Neural cell (in vitro differentiated cells): Measurements from ENCODE around the gene IWS1. TPM values are rescaled to one million over a fixed set of nuclear protein-coding genes. Genes with fewer than 3 reads are reported as not detected.

Source experiments
- H2AFZ ChIP-seq: fragments of 200-600, 300-800 bp; sonication (generic), shearing (Covaris generic); 2 replicates; pipeline ENCODE4 v1.6.0; 2014; ENCODE audit warnings: low read depth, mild to moderate bottlenecking, antibody characterized with exemption, low read length, moderate library complexity
- H3F3A ChIP-seq: fragments of 200-600 bp; shearing (Covaris generic); 2 replicates; pipeline ENCODE4 v1.6.1; 2016; ENCODE audit warnings: mild to moderate bottlenecking, moderate library complexity, mixed read lengths, antibody characterized with exemption, low read length; ENCODE audit not compliant: insufficient read depth, poor library complexity, severe bottlenecking
- H3K27ac ChIP-seq: fragments of 200-600, 300-800 bp; sonication (generic), shearing (Covaris generic); 2 replicates; pipeline ENCODE4 v1.5.1; 2014; ENCODE audit warnings: mild to moderate bottlenecking, low read length, moderate library complexity
- H3K27me3 ChIP-seq: fragments of 300-800, 200-600 bp; sonication (generic), shearing (Covaris generic); 2 replicates; pipeline ENCODE4 v1.6.0; 2014; ENCODE audit warnings: mild to moderate bottlenecking, low read depth, low read length, moderate library complexity; ENCODE audit not compliant: insufficient read depth
- H3K36me3 ChIP-seq: fragments of 300-800, 200-600 bp; sonication (generic), shearing (Covaris generic); 2 replicates; pipeline ENCODE4 v1.5.1; 2014; ENCODE audit warnings: mild to moderate bottlenecking, antibody characterized with exemption, low read length, moderate library complexity; ENCODE audit not compliant: insufficient read depth
- H3K4me2 ChIP-seq: fragments of 300-800, 200-600 bp; sonication (generic), shearing (Covaris generic); 2 replicates; pipeline ENCODE4 v1.6.0; 2014; ENCODE audit warnings: mild to moderate bottlenecking, low read length
- H3K4me3 ChIP-seq: fragments of 300-800, 200-600 bp; sonication (generic), shearing (Covaris generic); 2 replicates; pipeline ENCODE4 v1.5.1; 2014; ENCODE audit warnings: mild to moderate bottlenecking, low read length, moderate library complexity
- H3K79me2 ChIP-seq: fragments of 200-600 bp; shearing (Covaris generic); replicated peaks from 2 replicates; pipeline ENCODE4 v1.6.0; 2014; ENCODE audit warnings: mild to moderate bottlenecking, low read length, moderate library complexity; ENCODE audit not compliant: insufficient read depth
- H3K9ac ChIP-seq: fragments of 300-800, 200-600 bp; sonication (generic), shearing (Covaris generic); 2 replicates; pipeline ENCODE4 v1.6.1; 2016; ENCODE audit warnings: mild to moderate bottlenecking, low read length, mixed read lengths
- H3K9me2 ChIP-seq: fragments of 200-600 bp; shearing (Covaris generic); 2 replicates; pipeline ENCODE4 v1.6.1; 2016; ENCODE audit warnings: mild to moderate bottlenecking, low read length, mixed read lengths; ENCODE audit not compliant: insufficient read depth
- H3K9me3 ChIP-seq: fragments of 200-600, 300-800 bp; sonication (generic), shearing (Covaris generic); 2 replicates; pipeline ENCODE4 v1.6.1; 2016; ENCODE audit warnings: mild to moderate bottlenecking, mixed run types, low read length, moderate library complexity, mixed read lengths
- H4K20me1 ChIP-seq: fragments of 200-600 bp; shearing (Covaris generic); 2 replicates; pipeline ENCODE4 v1.6.1; 2016; ENCODE audit warnings: mild to moderate bottlenecking, mixed run types; ENCODE audit not compliant: insufficient read depth
- CTCF ChIP-seq: fragments of 450-650 bp; IDR thresholded peaks from 2 replicates; pipeline ENCODE4 v1.5.1; 2014; ENCODE audit warnings: antibody characterized with exemption, mild to moderate bottlenecking, moderate library complexity; ENCODE audit not compliant: poor library complexity, severe bottlenecking
- EP300 ChIP-seq: fragments of 450-650 bp; conservative IDR thresholded peaks from 2 replicates; pipeline ENCODE4 v1.6.1; 2014; ENCODE audit warnings: antibody characterized with exemption, mild to moderate bottlenecking, moderate library complexity; ENCODE audit not compliant: poor library complexity, severe bottlenecking
- EZH2 ChIP-seq: fragments of 200-600, 300-800 bp; shearing (Covaris generic), sonication (generic); IDR thresholded peaks from 2 replicates; pipeline ENCODE4 v1.6.1; 2014; ENCODE audit warnings: antibody characterized with exemption, low read length, borderline replicate concordance, mild to moderate bottlenecking; ENCODE audit not compliant: insufficient read depth, poor library complexity, severe bottlenecking
- MXI1 ChIP-seq: fragments of 450-650 bp; conservative IDR thresholded peaks from 2 replicates; pipeline ENCODE4 v1.6.1; 2014; ENCODE audit warnings: antibody characterized with exemption, mild to moderate bottlenecking; ENCODE audit not compliant: poor library complexity, severe bottlenecking
- POLR2AphosphoS5 ChIP-seq: IDR thresholded peaks from 2 replicates; pipeline ENCODE4 v1.6.1; 2012
- RAD21 ChIP-seq: fragments of 450-650 bp; conservative IDR thresholded peaks from 2 replicates; pipeline ENCODE4 v1.6.1; 2014; ENCODE audit warnings: antibody characterized with exemption, mild to moderate bottlenecking, moderate library complexity
- SMC3 ChIP-seq: fragments of 450-650 bp; conservative IDR thresholded peaks from 2 replicates; pipeline ENCODE4 v1.6.1; 2014; ENCODE audit warnings: antibody characterized with exemption, mild to moderate bottlenecking, moderate library complexity; ENCODE audit not compliant: poor library complexity
- TAF1 ChIP-seq: IDR thresholded peaks from 2 replicates; pipeline ENCODE4 v1.6.1; 2012; ENCODE audit warnings: low read depth
- polyA plus RNA-seq: library from polyadenylated mRNA; depleted of rRNA; stranded (reverse); fragments of >200 nt; gene quantifications from 2 replicates; pipeline ENCODE4 v1.2.3, GENCODE V29; 2014
- TF ChIP-seq, protein P1 (sequence below): IDR thresholded peaks from 2 replicates; pipeline ENCODE4 v1.6.1; 2012; ENCODE audit warnings: borderline replicate concordance

Gene IWS1
- polyA plus RNA-seq, 1 donor from 2014 or later: 49.3 TPM

DNA sequence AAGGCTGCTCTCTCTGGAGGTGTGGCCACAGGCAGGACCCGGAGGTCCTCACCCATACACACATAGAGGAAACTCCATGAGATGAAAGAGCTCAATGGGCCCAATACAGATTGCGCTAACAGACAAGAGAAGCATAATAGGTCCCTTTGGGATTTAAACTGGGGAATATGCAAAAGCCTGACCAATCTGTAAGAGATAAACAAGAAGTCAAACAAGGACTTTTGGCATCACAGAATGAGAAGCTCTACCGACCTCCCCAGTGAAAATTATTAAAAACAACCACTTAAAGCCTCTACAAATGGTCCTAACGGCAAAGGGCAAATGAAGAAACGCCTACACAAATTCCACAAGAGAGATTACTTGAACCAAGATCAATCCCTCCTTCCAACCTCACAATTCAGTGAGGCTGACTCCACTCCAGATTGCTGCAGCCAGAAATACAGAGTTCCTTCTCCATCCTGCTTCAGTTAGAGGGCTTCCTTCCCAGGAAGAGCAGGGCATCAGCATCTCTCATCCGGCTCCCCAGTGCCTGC is 10.8 kb downstream of the IWS1 start:
- H3K4me3 ChIP-seq: no peak overlapping the region
- no peaks in the 10 kb centered on the region for H4K20me1 ChIP-seq

GRCh38 chr2:127514485-127514884 is 11.8 kb downstream of the IWS1 start:
- no peak overlapping the region for H3K4me2 ChIP-seq
- no peaks in the 10 kb centered on the region for H3K9me2 ChIP-seq
- H4K20me1 ChIP-seq: no peaks in the 10 kb centered on the region
- no peaks in the 10 kb centered on the region for H3K9me3 ChIP-seq
- peaks cover 55% of the 10 kb centered on the region for H3K79me2 ChIP-seq
- no peaks in the 10 kb centered on the region for H3F3A ChIP-seq
- H3K36me3 ChIP-seq: peaks cover 7% of the 10 kb centered on the region
- H3K4me3 ChIP-seq: no peak overlapping the region
- H2AFZ ChIP-seq: no peak overlapping the region
- H3K27ac ChIP-seq: no peak overlapping the region
- TF ChIP-seq MXI1: no peak
- no peak for TF ChIP-seq EP300
- TF ChIP-seq EZH2: no peak
- TF ChIP-seq, protein P1, sequence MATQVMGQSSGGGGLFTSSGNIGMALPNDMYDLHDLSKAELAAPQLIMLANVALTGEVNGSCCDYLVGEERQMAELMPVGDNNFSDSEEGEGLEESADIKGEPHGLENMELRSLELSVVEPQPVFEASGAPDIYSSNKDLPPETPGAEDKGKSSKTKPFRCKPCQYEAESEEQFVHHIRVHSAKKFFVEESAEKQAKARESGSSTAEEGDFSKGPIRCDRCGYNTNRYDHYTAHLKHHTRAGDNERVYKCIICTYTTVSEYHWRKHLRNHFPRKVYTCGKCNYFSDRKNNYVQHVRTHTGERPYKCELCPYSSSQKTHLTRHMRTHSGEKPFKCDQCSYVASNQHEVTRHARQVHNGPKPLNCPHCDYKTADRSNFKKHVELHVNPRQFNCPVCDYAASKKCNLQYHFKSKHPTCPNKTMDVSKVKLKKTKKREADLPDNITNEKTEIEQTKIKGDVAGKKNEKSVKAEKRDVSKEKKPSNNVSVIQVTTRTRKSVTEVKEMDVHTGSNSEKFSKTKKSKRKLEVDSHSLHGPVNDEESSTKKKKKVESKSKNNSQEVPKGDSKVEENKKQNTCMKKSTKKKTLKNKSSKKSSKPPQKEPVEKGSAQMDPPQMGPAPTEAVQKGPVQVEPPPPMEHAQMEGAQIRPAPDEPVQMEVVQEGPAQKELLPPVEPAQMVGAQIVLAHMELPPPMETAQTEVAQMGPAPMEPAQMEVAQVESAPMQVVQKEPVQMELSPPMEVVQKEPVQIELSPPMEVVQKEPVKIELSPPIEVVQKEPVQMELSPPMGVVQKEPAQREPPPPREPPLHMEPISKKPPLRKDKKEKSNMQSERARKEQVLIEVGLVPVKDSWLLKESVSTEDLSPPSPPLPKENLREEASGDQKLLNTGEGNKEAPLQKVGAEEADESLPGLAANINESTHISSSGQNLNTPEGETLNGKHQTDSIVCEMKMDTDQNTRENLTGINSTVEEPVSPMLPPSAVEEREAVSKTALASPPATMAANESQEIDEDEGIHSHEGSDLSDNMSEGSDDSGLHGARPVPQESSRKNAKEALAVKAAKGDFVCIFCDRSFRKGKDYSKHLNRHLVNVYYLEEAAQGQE: no peak
- TF ChIP-seq TAF1: no peak
- no peak for TF ChIP-seq CTCF
- H3K9ac ChIP-seq: no peak overlapping the region
- no peaks in the 10 kb centered on the region for H3K27me3 ChIP-seq

More for the DNA sequence above, 10.8 kb downstream of the IWS1 start:
- TF ChIP-seq POLR2AphosphoS5 (no peak), TAF1 (no peak), SMC3 (no peak), EZH2 (no peak), RAD21 (no peak), CTCF (no peak), MXI1 (no peak), EP300 (no peak)
- TF ChIP-seq, protein P1: no peak
- H3K27ac ChIP-seq: no peak overlapping the region
- no peaks in the 10 kb centered on the region for H3K9me2 ChIP-seq
- H3K27me3 ChIP-seq: no peaks in the 10 kb centered on the region
- H3K9ac ChIP-seq: no peak overlapping the region
- no peaks in the 10 kb centered on the region for H3K9me3 ChIP-seq
- no peaks in the 10 kb centered on the region for H3F3A ChIP-seq
- H3K4me2 ChIP-seq: no peak overlapping the region
- H2AFZ ChIP-seq: no peak overlapping the region
- H3K36me3 ChIP-seq: peaks cover 7% of the 10 kb centered on the region
- H3K79me2 ChIP-seq: peaks cover 54% of the 10 kb centered on the region
